ENCODE results near the gene NIPBL.

DNA sequence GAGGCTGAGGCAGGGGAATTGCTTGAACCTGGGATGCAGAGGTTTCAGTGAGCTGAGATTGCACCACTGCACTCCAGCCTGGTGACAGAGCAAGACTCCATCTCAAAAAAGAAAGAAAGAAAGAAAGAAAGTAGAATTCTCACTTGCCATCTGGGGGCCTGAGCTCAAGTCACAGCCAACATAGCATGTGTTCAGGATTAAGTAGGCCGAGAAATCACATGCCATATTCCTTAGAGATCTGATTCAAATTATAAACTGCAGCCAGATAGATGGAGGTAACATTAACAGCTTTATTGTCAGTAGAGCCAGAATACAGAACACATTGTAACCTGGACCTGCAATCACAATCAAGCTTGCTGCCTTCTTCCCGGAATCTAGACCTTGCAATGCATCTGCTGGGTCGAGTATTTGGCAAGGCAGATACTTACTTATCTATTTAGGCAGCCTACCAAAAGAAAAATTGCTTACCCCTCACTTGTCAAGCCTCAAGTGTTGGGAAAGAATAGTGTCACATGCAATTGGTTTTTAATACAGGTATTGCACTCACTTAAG, 198.9 kb downstream of the NIPBL start:
- TF ChIP-seq, protein P1, sequence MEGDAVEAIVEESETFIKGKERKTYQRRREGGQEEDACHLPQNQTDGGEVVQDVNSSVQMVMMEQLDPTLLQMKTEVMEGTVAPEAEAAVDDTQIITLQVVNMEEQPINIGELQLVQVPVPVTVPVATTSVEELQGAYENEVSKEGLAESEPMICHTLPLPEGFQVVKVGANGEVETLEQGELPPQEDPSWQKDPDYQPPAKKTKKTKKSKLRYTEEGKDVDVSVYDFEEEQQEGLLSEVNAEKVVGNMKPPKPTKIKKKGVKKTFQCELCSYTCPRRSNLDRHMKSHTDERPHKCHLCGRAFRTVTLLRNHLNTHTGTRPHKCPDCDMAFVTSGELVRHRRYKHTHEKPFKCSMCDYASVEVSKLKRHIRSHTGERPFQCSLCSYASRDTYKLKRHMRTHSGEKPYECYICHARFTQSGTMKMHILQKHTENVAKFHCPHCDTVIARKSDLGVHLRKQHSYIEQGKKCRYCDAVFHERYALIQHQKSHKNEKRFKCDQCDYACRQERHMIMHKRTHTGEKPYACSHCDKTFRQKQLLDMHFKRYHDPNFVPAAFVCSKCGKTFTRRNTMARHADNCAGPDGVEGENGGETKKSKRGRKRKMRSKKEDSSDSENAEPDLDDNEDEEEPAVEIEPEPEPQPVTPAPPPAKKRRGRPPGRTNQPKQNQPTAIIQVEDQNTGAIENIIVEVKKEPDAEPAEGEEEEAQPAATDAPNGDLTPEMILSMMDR (IDR thresholded peaks at IDR 0.05): no peak
- TF ChIP-seq EZH2 (IDR thresholded peaks at IDR 0.05): no peak
- TF ChIP-seq EZH2phosphoT487 (IDR thresholded peaks at IDR 0.05): no peak
